ENCODE data around the gene FOXD4.
"Not testable (repeated sequence)": the region's sequence is repeated elsewhere in the genome, so short reads cannot be mapped to it uniquely, and the experiment has no call there.

The FOXD4 gene

DNA sequence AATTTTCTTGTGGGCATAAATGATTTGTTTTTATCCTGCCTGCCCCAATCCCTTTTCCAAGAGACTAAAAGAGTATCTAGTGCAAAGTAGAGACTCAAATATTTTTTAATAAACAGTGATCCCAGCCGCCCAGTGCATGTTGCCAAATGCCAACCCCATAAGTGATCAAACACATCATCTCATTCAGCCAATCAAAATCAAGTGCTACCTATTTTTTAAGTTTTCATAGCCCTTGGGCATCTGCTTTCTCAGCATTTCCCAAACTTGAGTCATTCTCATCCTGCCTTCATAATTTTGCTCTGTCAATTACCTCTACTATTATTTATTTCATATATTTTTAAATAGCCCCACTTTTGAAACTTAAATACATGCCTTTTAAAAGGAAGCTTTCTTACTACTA lies 27.4 kb downstream of the FOXD4 start:
- not testable (repeated sequence) for DNase-seq

GRCh38 chr9:88396-89037 lies 29.7 kb downstream of the FOXD4 start:
- not testable (repeated sequence) for DNase-seq

GRCh38 chr9:87860-88259 lies 30.4 kb downstream of the FOXD4 start:
- not testable (repeated sequence) for DNase-seq

- not testable (repeated sequence) for DNase-seq
Observed at GRCh38 chr9:87105-87504, 31.1 kb downstream of the FOXD4 start.

DNA sequence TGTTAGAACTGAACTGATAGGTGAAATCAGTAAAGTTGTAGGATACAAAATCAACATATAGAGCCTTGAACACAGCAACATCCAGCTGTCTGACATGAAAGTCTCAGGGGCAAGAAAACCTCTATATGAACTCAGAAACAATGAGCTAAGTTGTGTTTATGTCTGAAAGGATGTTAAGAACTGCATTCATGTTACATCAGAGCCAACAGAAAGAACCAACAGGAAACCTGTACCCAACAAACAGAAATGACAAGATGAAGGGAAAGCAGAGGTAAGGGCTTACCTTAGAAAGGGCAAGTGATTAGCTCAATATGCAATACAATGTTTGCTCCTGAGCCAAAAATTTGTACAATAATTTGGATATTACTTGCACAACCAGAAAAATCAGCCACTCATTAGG lies 31.5 kb downstream of the FOXD4 start:
- DNase-seq = not testable (repeated sequence)

DNA sequence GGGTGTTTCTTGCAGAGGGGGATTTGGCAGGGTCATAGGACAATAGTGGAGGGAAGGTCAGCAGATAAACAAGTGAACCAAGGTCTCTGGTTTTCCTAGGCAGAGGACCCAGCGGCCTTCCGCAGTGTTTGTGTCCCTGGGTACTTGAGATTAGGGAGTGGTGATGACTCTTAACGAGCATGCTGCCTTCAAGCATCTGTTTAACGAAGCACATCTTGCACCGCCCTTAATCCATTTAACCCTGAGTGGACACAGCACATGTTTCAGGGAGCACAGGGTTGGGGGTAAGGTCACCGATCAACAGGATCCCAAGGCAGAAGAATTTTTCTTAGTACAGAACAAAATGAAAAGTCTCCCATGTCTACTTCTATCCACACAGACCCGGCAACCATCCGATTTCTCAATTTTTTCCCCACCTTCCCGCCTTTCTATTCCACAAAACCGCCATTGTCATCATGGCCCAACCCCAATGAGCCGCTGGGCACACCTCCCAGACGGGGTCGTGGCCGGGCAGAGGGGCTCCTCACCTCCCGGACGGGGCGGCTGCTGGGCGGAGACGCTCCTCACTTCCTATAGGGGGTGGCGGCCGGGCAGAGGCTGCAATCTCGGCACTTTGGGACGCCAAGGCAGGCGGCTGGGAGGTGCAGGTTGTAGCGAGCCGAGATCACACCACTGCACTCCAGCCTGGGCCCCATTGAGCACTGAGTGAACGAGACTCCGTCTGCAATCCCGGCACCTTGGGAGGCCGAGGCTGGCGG lies 35.1 kb downstream of the FOXD4 start:
- DNase-seq = not testable (repeated sequence)

DNA sequence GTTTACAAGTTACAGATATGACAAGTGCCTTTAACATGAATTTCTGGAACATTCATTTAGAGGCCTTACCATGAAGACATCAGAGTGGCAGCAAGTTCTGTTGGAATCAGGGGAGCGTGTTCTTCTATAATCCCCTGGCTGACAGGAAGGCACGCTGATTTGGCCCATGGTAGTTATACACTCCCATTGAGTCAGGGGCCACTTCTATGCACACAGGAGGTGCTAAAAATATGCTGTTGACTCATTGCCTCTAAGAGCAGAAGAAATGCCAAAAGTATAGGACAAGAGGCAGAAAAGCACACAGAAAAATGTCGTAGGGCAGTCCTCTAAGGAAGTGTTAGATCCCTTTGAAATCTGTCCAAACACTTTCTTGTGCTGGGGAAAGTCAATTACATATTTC lies 39.9 kb downstream of the FOXD4 start:
- DNase-seq = not testable (repeated sequence)

- not testable (repeated sequence) for DNase-seq
Observed at GRCh38 chr9:76389-76788, 41.8 kb downstream of the FOXD4 start.

DNA sequence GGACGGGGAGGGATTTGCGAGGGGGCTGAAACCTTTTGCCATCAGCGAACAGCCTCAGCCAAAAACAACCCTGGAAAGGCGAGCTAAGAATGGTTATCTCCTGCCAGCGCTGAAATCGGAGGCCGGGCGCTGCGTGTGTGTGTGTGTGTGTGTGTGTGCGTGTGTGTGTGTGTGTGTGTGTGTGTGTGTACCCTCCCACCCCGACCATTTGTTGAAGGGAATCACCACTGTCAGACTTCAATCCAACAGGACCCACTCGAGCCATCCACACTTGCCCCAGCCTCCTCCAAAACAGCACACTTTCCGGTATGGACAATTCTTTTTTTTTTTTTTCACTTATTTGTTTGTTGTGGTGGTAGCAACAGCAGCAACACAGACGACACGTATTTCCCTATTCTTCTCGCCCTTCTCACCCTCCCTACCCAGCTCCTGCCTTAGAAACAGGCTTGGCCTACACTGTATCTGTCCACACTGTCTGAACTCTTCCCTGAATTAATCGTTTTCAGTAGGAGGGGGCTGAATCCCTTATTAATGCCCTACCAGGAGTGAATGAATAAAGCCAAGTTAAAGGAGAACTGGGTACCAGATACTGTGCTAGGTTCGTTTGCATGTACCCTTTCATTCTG lies 44.2 kb downstream of the FOXD4 start:
- not testable (repeated sequence) for DNase-seq

DNA sequence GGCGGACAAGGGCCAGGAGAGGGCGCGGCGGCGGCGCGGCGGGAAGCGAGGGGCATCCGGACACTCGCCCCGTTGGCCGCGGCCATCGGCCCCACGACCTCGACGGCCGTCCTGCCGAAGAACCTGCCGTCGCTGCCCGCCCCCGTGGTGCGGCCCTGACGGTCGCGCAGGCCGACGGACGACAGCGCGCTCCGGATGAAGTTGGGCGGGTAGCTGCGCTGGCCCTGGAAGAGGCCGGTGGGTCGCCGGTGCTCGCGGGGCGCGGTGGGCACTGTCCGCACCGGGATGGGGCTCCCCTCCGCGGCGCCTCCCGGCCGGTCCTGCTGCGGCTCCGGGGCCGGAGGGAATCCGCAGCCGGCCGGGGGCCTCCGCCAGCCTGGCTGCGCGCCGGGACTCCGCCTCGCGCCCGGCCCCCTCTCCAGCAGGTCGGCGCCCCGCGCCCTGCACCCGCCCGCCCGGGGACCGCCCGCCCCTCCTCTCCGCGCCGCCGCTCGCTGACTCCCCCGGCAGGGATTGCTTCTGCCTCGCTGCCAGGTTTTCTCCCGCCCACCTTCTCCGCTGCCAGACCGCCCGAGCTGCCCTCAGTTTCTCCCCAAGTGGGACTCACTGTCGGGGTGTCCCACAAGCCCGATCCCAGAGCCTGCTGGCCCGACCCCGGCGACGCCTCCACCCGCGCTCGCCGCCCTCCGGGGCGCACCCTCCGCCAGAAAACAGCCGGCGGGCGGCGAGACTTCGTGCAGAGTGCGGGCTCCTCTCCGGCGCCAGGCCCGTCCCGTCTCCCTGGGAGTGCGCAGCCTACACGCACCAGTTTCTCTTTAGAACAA lies 44.9 kb downstream of the FOXD4 start:
- not testable (repeated sequence) for DNase-seq
